Measurements from ENCODE around the gene ABCA2. TPM values are rescaled to one million over a fixed set of nuclear protein-coding genes. Genes with fewer than 3 reads are reported as not detected.

Gene ABCA2
- total RNA-seq, 1 donor from 2014 or later: 7.6 TPM

GRCh38 chr9:136985853-136986252 is 42.2 kb downstream of the ABCA2 start:
- no peak for DNase-seq (ENCODE audit: low read depth)
- TF ChIP-seq CTCF (conservative IDR thresholded peaks at IDR 0.05; ENCODE audit: low read depth, low read length): no peak
- no peak overlapping the region for H3K4me3 ChIP-seq (ENCODE audit: low read depth, low read length)

GRCh38 chr9:136985027-136985602 is 42.9 kb downstream of the ABCA2 start:
- no peak for TF ChIP-seq CTCF (conservative IDR thresholded peaks at IDR 0.05; ENCODE audit: low read depth, low read length)
- DNase-seq (ENCODE audit: low read depth): no peak

GRCh38 chr9:136984464-136985026 is 43.5 kb downstream of the ABCA2 start:
- no peak for DNase-seq (ENCODE audit: low read depth)
- TF ChIP-seq CTCF (conservative IDR thresholded peaks at IDR 0.05; ENCODE audit: low read depth, low read length): no peak
- no peak overlapping the region for H3K4me3 ChIP-seq (ENCODE audit: low read depth, low read length)

More at GRCh38 chr9:136985027-136985602, 42.9 kb downstream of the ABCA2 start:
- H3K4me3 ChIP-seq (ENCODE audit: low read depth, low read length): no peak overlapping the region

- DNase-seq (ENCODE audit: low read depth): no peak
- H3K4me3 ChIP-seq (ENCODE audit: low read depth, low read length): no peak overlapping the region
- no peak for TF ChIP-seq CTCF (conservative IDR thresholded peaks at IDR 0.05; ENCODE audit: low read depth, low read length)
Measured at GRCh38 chr9:136983656-136984314, 44.3 kb downstream of the ABCA2 start.

- no peak overlapping the region for H3K4me3 ChIP-seq (ENCODE audit: low read depth, low read length)
- no peak for TF ChIP-seq CTCF (conservative IDR thresholded peaks at IDR 0.05; ENCODE audit: low read depth, low read length)
- no peak for DNase-seq (ENCODE audit: low read depth)
Measured at GRCh38 chr9:136983167-136983566, 44.9 kb downstream of the ABCA2 start.

- DNase-seq (ENCODE audit: low read depth): no peak
Measured at GRCh38 chr9:136982232-136983051, 45.6 kb downstream of the ABCA2 start, which contains the start of gene LCNL1. Gene LCNL1, plus strand, starts transcription at chr9:136982993. Its CDS starts 594 bp downstream, at chr9:136983587.

More at GRCh38 chr9:136982232-136983051, 45.6 kb downstream of the ABCA2 start, which contains the start of gene LCNL1:
- H3K4me3 ChIP-seq (ENCODE audit: low read depth, low read length): no peak within 1 kb of the TSS
- no peak for TF ChIP-seq CTCF (conservative IDR thresholded peaks at IDR 0.05; ENCODE audit: low read depth, low read length)

All from epithelial cell of proximal tubule (primary cell).